NCI-H526 (cell line): ENCODE data around the gene CACNA1E.
"Not testable (repeated sequence)": the region's sequence is repeated elsewhere in the genome, so short reads cannot be mapped to it uniquely, and the experiment has no call there.

Experiments used
- DNase-seq, 2 experiments: peaks; one replicate each; lab custom pipeline; 2025; lab: John Stamatoyannopoulos, UW

CACNA1E gene

GRCh38 chr1:181516706-181517105 is 33.4 kb downstream of the CACNA1E start:
- DNase-seq = no peak

GRCh38 chr1:181517181-181517875 is 34.0 kb downstream of the CACNA1E start:
- DNase-seq = no peak

GRCh38 chr1:181518152-181518551 is 34.8 kb downstream of the CACNA1E start:
- DNase-seq = no peak

GRCh38 chr1:181522864-181523263 is 39.5 kb downstream of the CACNA1E start:
- DNase-seq = no peak

GRCh38 chr1:181525104-181525721 is 41.9 kb downstream of the CACNA1E start:
- no peak for DNase-seq

GRCh38 chr1:181528241-181528640 is 44.9 kb downstream of the CACNA1E start:
- DNase-seq = not testable (repeated sequence)

GRCh38 chr1:181531441-181531840 is 48.1 kb downstream of the CACNA1E start:
- no peak for DNase-seq

GRCh38 chr1:181531951-181532600 is 48.8 kb downstream of the CACNA1E start:
- DNase-seq = no peak

- no peak for DNase-seq
Measured at GRCh38 chr1:181538836-181539235, 55.5 kb downstream of the CACNA1E start.

GRCh38 chr1:181541458-181541857 is 58.1 kb downstream of the CACNA1E start:
- no peak for DNase-seq

GRCh38 chr1:181541947-181542346 is 58.6 kb downstream of the CACNA1E start:
- DNase-seq = no peak

GRCh38 chr1:181542406-181542805 is 59.1 kb downstream of the CACNA1E start:
- DNase-seq = not testable (repeated sequence)

GRCh38 chr1:181545395-181545794 is 62.1 kb downstream of the CACNA1E start:
- DNase-seq = no peak

- no peak for DNase-seq
Measured at GRCh38 chr1:181548497-181548896, 65.2 kb downstream of the CACNA1E start.

GRCh38 chr1:181551249-181551648 is 67.9 kb downstream of the CACNA1E start:
- DNase-seq = no peak

- no peak for DNase-seq
Measured at GRCh38 chr1:181551754-181552153, 68.4 kb downstream of the CACNA1E start.

- no peak for DNase-seq
Measured at GRCh38 chr1:181554465-181554864, 71.1 kb downstream of the CACNA1E start.

- DNase-seq = no peak
Measured at GRCh38 chr1:181556631-181557030, 73.3 kb downstream of the CACNA1E start.

GRCh38 chr1:181557313-181557712 is 74.0 kb downstream of the CACNA1E start:
- no peak for DNase-seq

- no peak for DNase-seq
Measured at GRCh38 chr1:181558416-181558815, 75.1 kb downstream of the CACNA1E start.

- no peak for DNase-seq
Measured at GRCh38 chr1:181559142-181559541, 75.8 kb downstream of the CACNA1E start.

- no peak for DNase-seq
Measured at GRCh38 chr1:181562395-181562794, 79.1 kb downstream of the CACNA1E start.

- DNase-seq = no peak
Measured at GRCh38 chr1:181568736-181569135, 85.4 kb downstream of the CACNA1E start.
